ENCODE results near the gene DLL1. TPM values are rescaled to one million over a fixed set of nuclear protein-coding genes. Genes with fewer than 3 reads are reported as not detected.
A peak's percentile ranks its signal among the peaks of the same experiment; 100 is the strongest.

Gene DLL1
- total and polyA plus RNA-seq, 7 donors, result 1.5 to 5.3 (median 2.9) TPM

- H3K9me3 ChIP-seq, result no peaks in the 10 kb centered on the region
- DNase-seq (no peak), ATAC-seq (no peak)
- no peak for TF ChIP-seq CTCF (IDR thresholded peaks at IDR 0.05)
- peaks cover 23% of the 10 kb centered on the region for H3K4me1 ChIP-seq
- H3K36me3 ChIP-seq (ENCODE audit: insufficient read depth in 1 of 2, low read depth in 1 of 2), result peaks cover 0 to 9% of the 10 kb centered on the region in 2 donors
- intact Hi-C loops (cut with DNase I), result loop anchor here in 1 of 2 donors (10.0 kb wide), 1 partner anchor 115 kb away; no protein-coding TSS in a partner anchor
- H3K27ac ChIP-seq, result peak overlapping the region; percentile 82
- 82 to 90% (median 88%) methylated on average over 8 of the region's 8 CpGs for WGBS, 3 donors
- H3K27me3 ChIP-seq (ENCODE audit: insufficient read depth in 3 of 3, low read length in 2 of 3), result no peaks in the 10 kb centered on the region
- peak overlapping the region; percentile 61 for H3K4me3 ChIP-seq
These were observed 11.5 kb downstream of the DLL1 start for GRCh38 chr6:170279426-170279825.

- 56 to 72% (median 58%) methylated on average over 9 of the region's 9 CpGs for WGBS, 3 donors
- TF ChIP-seq CTCF (IDR thresholded peaks at IDR 0.05), result no peak
- H3K27ac ChIP-seq, result peak overlapping the region; percentile 82
- ATAC-seq (no peak), DNase-seq (no peak)
- no peaks in the 10 kb centered on the region for H3K27me3 ChIP-seq (ENCODE audit: insufficient read depth in 3 of 3, low read length in 2 of 3)
- H3K36me3 ChIP-seq (ENCODE audit: insufficient read depth in 1 of 2, low read depth in 1 of 2), result peaks cover 0 to 5% of the 10 kb centered on the region in 2 donors
- H3K9me3 ChIP-seq, result no peaks in the 10 kb centered on the region
- H3K4me1 ChIP-seq, result peaks cover 23% of the 10 kb centered on the region
- H3K4me3 ChIP-seq, result no peak overlapping the region
- intact Hi-C loops (cut with DNase I), result loop anchor here in 1 of 2 donors (10.0 kb wide), 1 partner anchor 114 kb away; no protein-coding TSS in a partner anchor
These were observed 12.2 kb downstream of the DLL1 start for GRCh38 chr6:170278743-170279094.

- Histone ChIP-seq H3K36me3 (ENCODE audit: insufficient read depth in 1 of 2, low read depth in 1 of 2) (peaks cover 0 to 5% of the 10 kb centered on the region in 2 donors), H3K4me3 (no peak overlapping the region), H3K27ac (peak overlapping the region; percentile 82), H3K4me1 (peaks cover 23% of the 10 kb centered on the region), H3K9me3 (no peaks in the 10 kb centered on the region), H3K27me3 (ENCODE audit: insufficient read depth in 3 of 3, low read length in 2 of 3) (no peaks in the 10 kb centered on the region)
- intact Hi-C loops (cut with DNase I), result loop anchor here in 1 of 2 donors (10.0 kb wide), 1 partner anchor 113 kb away; no protein-coding TSS in a partner anchor
- 80 to 87% (median 87%) methylated on average over 8 of the region's 8 CpGs for WGBS, 3 donors
- TF ChIP-seq CTCF (IDR thresholded peaks at IDR 0.05), result no peak
- ATAC-seq, result no peak
- peak in 1 of 2 donors; percentile 21 for DNase-seq
These were observed 12.8 kb downstream of the DLL1 start for GRCh38 chr6:170277893-170278742.

GRCh38 chr6:170276369-170277057 is 14.4 kb downstream of the DLL1 start:
- 28 to 41% (median 29%) methylated on average over 29 of the region's 29 CpGs for WGBS, 3 donors
- DNase-seq, result peak; percentile 60 to 79
- H3K36me3 ChIP-seq (ENCODE audit: insufficient read depth in 1 of 2, low read depth in 1 of 2), result no peaks in the 10 kb centered on the region
- H3K4me3 ChIP-seq, result peak overlapping the region; percentile 5
- peak overlapping the region; percentile 57 for H3K27ac ChIP-seq
- ATAC-seq, result peak in 1 of 4 donors; percentile 43
- no peaks in the 10 kb centered on the region for H3K9me3 ChIP-seq
- TF ChIP-seq CTCF (IDR thresholded peaks at IDR 0.05), result no peak
- intact Hi-C loops (cut with DNase I), result loop anchor here in 1 of 2 donors (10.0 kb wide), 1 partner anchor 112 kb away; no protein-coding TSS in a partner anchor
- no peaks in the 10 kb centered on the region for H3K27me3 ChIP-seq (ENCODE audit: insufficient read depth in 3 of 3, low read length in 2 of 3)
- peaks cover 23% of the 10 kb centered on the region for H3K4me1 ChIP-seq

Data from psoas muscle (tissue), 8 donors.